Keratinocyte (primary cell): ENCODE measurements around the gene CIPC. TPM values are rescaled to one million over a fixed set of nuclear protein-coding genes. Genes with fewer than 3 reads are reported as not detected.

Experiments used
- DNase-seq: peaks from one replicate; pipeline ENCODE4 v3.0.0-alpha.2; 2011; ENCODE audit warnings: low read depth, missing footprints, low spot score
- FAIRE-seq: peaks from 2 replicates; lab custom pipeline; 2011; peaks lifted over from hg19 to GRCh38; lab: Jason Lieb, UNC
- H2AFZ ChIP-seq: 2 replicates; pipeline ENCODE4 v1.6.0; 2012; ENCODE audit warnings: low read length, control low read depth, inconsistent platforms; ENCODE audit not compliant: control insufficient read depth
- H3K27ac ChIP-seq: 2 replicates; pipeline ENCODE4 v1.5.1; 2011; ENCODE audit warnings: low read length; ENCODE audit not compliant: control insufficient read depth, insufficient read depth
- H3K27me3 ChIP-seq: 3 replicates; pipeline ENCODE4 v1.6.0; 2011; ENCODE audit warnings: low read length; ENCODE audit not compliant: control insufficient read depth, insufficient read depth; ENCODE audit errors: extremely low read depth
- H3K36me3 ChIP-seq, 2 experiments: 2 replicates in 1 of 2; 3 replicates in 1 of 2; pipeline ENCODE4 v1.5.1; 2011; ENCODE audit warnings: low read length in 2 of 2, mild to moderate bottlenecking in 1 of 2; ENCODE audit not compliant: control insufficient read depth in 2 of 2, insufficient read depth in 2 of 2; ENCODE audit errors: extremely low read depth in 1 of 2
- H3K4me1 ChIP-seq: 3 replicates; pipeline ENCODE4 v1.5.1; 2011; ENCODE audit warnings: low read length; ENCODE audit not compliant: control insufficient read depth, insufficient read depth; ENCODE audit errors: extremely low read depth
- H3K4me2 ChIP-seq: 3 replicates; pipeline ENCODE4 v1.6.0; 2011; ENCODE audit warnings: low read depth, low read length; ENCODE audit not compliant: control insufficient read depth, insufficient read depth; ENCODE audit errors: extremely low read depth
- H3K4me3 ChIP-seq, 3 experiments: fragments of 200-600 bp in 1 of 3; sonication (generic) in 1 of 3; 2 replicates in 2 of 3; 3 replicates in 1 of 3; pipeline ENCODE4 v1.5.1; 2011 to 2016; ENCODE audit warnings: low read length in 3 of 3, mild to moderate bottlenecking in 3 of 3, control low read depth in 2 of 3, inconsistent platforms in 1 of 3, low read depth in 1 of 3, mixed read lengths in 1 of 3, mixed run types in 1 of 3, moderate library complexity in 1 of 3; ENCODE audit not compliant: control insufficient read depth in 2 of 3, insufficient read depth in 2 of 3; ENCODE audit errors: extremely low read depth in 1 of 3
- H3K79me2 ChIP-seq: 2 replicates; pipeline ENCODE4 v1.6.0; 2012; ENCODE audit warnings: low read length; ENCODE audit not compliant: control insufficient read depth, insufficient read depth
- H3K9ac ChIP-seq: 3 replicates; pipeline ENCODE4 v1.6.0; 2011; ENCODE audit warnings: low read length; ENCODE audit not compliant: control insufficient read depth, insufficient read depth; ENCODE audit errors: extremely low read depth
- H3K9me1 ChIP-seq: 3 replicates; pipeline ENCODE4 v1.6.0; 2011; ENCODE audit warnings: low read length; ENCODE audit not compliant: control insufficient read depth, insufficient read depth; ENCODE audit errors: extremely low read depth
- H3K9me3 ChIP-seq: 2 replicates; pipeline ENCODE4 v1.5.1; 2012; ENCODE audit warnings: low read depth, low read length; ENCODE audit not compliant: control insufficient read depth
- H4K20me1 ChIP-seq: 3 replicates; pipeline ENCODE4 v1.6.0; 2011; ENCODE audit warnings: low read length; ENCODE audit not compliant: control insufficient read depth, insufficient read depth; ENCODE audit errors: extremely low read depth
- EZH2 ChIP-seq: IDR thresholded peaks from one replicate; pipeline ENCODE4 v1.6.1; 2012; ENCODE audit warnings: inconsistent platforms, mild to moderate bottlenecking, low read length, moderate library complexity
- dilution Hi-C: fragments of 300-500 bp; cut with MboI; formaldehyde crosslinking; loops from one replicate; pipeline ENCODE4 v1.7.0; 2020; ENCODE audit warnings: low sequenced_read_pairs; ENCODE audit not compliant: extremely low pct_ligation_motif_present
- polyA plus RNA-seq, 5 experiments: library from polyadenylated mRNA; depleted of rRNA in 3 of 5; stranded (reverse) in 3 of 5; stranded (forward) in 1 of 5; unstranded in 1 of 5; fragments of >200 nt; gene quantifications; 1 replicate in 1 of 5; 2 replicates in 3 of 5; 3 replicates in 1 of 5; pipeline versions ENCODE4 v1.2.1 to v1.2.3, GENCODE V29; 2011 to 2012; ENCODE audit warnings: missing spikeins in 2 of 5, low read depth in 1 of 5, low replicate concordance in 1 of 5
- TF ChIP-seq, protein P1 (sequence below), 3 experiments: IDR thresholded peaks in 1 of 3; conservative IDR thresholded peaks in 1 of 3; optimal IDR thresholded peaks in 1 of 3; 2 replicates in 2 of 3; 3 replicates in 1 of 3; pipeline versions ENCODE3 to v1.5.1; 2011; ENCODE audit warnings: low read length in 3 of 3, mild to moderate bottlenecking in 3 of 3, moderate library complexity in 2 of 3, control low read depth in 1 of 3, inconsistent platforms in 1 of 3; ENCODE audit not compliant: insufficient read depth in 2 of 3; ENCODE audit errors: extremely low read depth in 1 of 3

Gene CIPC
- polyA plus RNA-seq, 1 donor (not counting 4 experiments of a cell fraction or from before 2014, with no cell fraction given) = 13.2 TPM

GRCh38 chr14:77155083-77155482 is 57.0 kb downstream of the CIPC start:
- FAIRE-seq (no peak), DNase-seq (no peak)
- Histone ChIP-seq H3K27ac (no peak overlapping the region), H3K36me3 (no peaks in the 10 kb centered on the region), H3K9me3 (no peaks in the 10 kb centered on the region), H3K79me2 (no peaks in the 10 kb centered on the region), H3K9ac (no peak overlapping the region), H3K4me2 (no peak overlapping the region), H3K9me1 (no peaks in the 10 kb centered on the region), H4K20me1 (no peaks in the 10 kb centered on the region), H3K4me1 (peaks cover 4% of the 10 kb centered on the region), H3K27me3 (peaks cover 23% of the 10 kb centered on the region), H3K4me3 (no peak overlapping the region), H2AFZ (no peak overlapping the region)
- dilution Hi-C loops = no loop called here
- TF ChIP-seq, protein P1, sequence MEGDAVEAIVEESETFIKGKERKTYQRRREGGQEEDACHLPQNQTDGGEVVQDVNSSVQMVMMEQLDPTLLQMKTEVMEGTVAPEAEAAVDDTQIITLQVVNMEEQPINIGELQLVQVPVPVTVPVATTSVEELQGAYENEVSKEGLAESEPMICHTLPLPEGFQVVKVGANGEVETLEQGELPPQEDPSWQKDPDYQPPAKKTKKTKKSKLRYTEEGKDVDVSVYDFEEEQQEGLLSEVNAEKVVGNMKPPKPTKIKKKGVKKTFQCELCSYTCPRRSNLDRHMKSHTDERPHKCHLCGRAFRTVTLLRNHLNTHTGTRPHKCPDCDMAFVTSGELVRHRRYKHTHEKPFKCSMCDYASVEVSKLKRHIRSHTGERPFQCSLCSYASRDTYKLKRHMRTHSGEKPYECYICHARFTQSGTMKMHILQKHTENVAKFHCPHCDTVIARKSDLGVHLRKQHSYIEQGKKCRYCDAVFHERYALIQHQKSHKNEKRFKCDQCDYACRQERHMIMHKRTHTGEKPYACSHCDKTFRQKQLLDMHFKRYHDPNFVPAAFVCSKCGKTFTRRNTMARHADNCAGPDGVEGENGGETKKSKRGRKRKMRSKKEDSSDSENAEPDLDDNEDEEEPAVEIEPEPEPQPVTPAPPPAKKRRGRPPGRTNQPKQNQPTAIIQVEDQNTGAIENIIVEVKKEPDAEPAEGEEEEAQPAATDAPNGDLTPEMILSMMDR (optimal IDR thresholded peaks at IDR 0.05 in 1 of 3, IDR thresholded peaks at IDR 0.05 in 1 of 3, conservative IDR thresholded peaks at IDR 0.05 in 1 of 3; ENCODE audit: extremely low read depth in 1 of 3, insufficient read depth in 2 of 3, low read length in 3 of 3) = no peak
- TF ChIP-seq EZH2 = no peak

DNA sequence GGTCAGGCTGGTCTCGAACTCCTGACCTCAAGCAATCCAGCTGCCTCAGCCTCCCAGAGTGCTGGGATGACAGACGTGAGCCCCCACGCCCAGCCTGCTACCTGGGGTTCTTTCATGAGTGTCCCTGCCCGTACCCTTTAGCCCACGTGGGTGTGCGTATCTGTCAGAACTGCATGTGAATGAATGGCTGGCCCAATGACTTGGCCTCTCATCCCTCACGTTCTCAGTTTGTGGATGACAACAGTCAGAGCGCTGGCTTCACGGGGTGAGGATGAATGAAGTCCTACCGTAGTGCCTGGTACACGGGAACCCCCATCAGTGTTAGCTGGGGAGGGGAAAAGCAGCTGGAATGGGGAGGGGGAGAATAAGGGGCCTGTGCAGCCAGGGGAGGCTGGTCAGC is 59.7 kb downstream of the CIPC start:
- Histone ChIP-seq H3K4me1 (peaks cover 4% of the 10 kb centered on the region), H4K20me1 (no peaks in the 10 kb centered on the region), H3K4me3 (no peak overlapping the region), H2AFZ (no peak overlapping the region), H3K4me2 (no peak overlapping the region), H3K27me3 (peaks cover 23% of the 10 kb centered on the region), H3K9ac (no peak overlapping the region), H3K27ac (no peak overlapping the region), H3K79me2 (no peaks in the 10 kb centered on the region), H3K36me3 (no peaks in the 10 kb centered on the region), H3K9me1 (no peaks in the 10 kb centered on the region), H3K9me3 (no peaks in the 10 kb centered on the region)
- TF ChIP-seq EZH2 = no peak
- TF ChIP-seq, protein P1 (optimal IDR thresholded peaks at IDR 0.05 in 1 of 3, IDR thresholded peaks at IDR 0.05 in 1 of 3, conservative IDR thresholded peaks at IDR 0.05 in 1 of 3; ENCODE audit: extremely low read depth in 1 of 3, insufficient read depth in 2 of 3, low read length in 3 of 3) = no peak
- FAIRE-seq (no peak), DNase-seq (no peak)
- dilution Hi-C loops = no loop called here
